Spleen (tissue), 13 donors: ENCODE results near the gene RAD23A. TPM values are rescaled to one million over a fixed set of nuclear protein-coding genes. Genes with fewer than 3 reads are reported as not detected.

Experiments
- DNase-seq: peaks from one replicate; pipeline ENCODE4 v3.0.0-alpha.2; 2020
- H3K27ac ChIP-seq, 8 donors: fragments of 200-600 bp; sonication (generic) in 7 of 8; 1 replicate in 4 of 8; 2 replicates in 4 of 8; pipeline versions ENCODE4 v1.5.0 to v1.8.0; 2016 to 2021; ENCODE audit warnings: inconsistent platforms in 4 of 8, mild to moderate bottlenecking in 4 of 8, moderate library complexity in 1 of 8
- H3K27me3 ChIP-seq, 7 donors: fragments of 200-600 bp; sonication (generic) in 6 of 7; replicated peaks in 1 of 7; 1 replicate in 4 of 7; 2 replicates in 3 of 7; pipeline versions ENCODE4 v1.5.0 to v1.8.0; 2016 to 2021; ENCODE audit warnings: inconsistent platforms in 3 of 7, mild to moderate bottlenecking in 1 of 7
- H3K36me3 ChIP-seq, 6 donors: fragments of 200-600 bp; sonication (generic) in 5 of 6; 1 replicate in 4 of 6; 2 replicates in 2 of 6; pipeline versions ENCODE4 v1.5.0 to v1.8.0; 2016 to 2021; ENCODE audit warnings: inconsistent platforms in 2 of 6
- H3K4me1 ChIP-seq, 6 donors: fragments of 200-600 bp; sonication (generic) in 5 of 6; 1 replicate in 3 of 6; 2 replicates in 3 of 6; pipeline versions ENCODE4 v1.5.0 to v1.8.0; 2016 to 2021; ENCODE audit warnings: inconsistent platforms in 3 of 6
- H3K4me3 ChIP-seq, 8 donors: fragments of 200-600 bp; sonication (generic) in 7 of 8; 1 replicate in 4 of 8; 2 replicates in 4 of 8; pipeline versions ENCODE4 v1.5.0 to v1.8.0; 2016 to 2021; ENCODE audit warnings: inconsistent platforms in 4 of 8, mild to moderate bottlenecking in 4 of 8, moderate library complexity in 2 of 8
- H3K9me3 ChIP-seq, 8 donors: fragments of 200-600 bp; sonication (generic) in 7 of 8; 1 replicate in 4 of 8; 2 replicates in 4 of 8; pipeline versions ENCODE4 v1.5.0 to v1.8.0; 2016 to 2021; ENCODE audit warnings: inconsistent platforms in 4 of 8
- POLR2A ChIP-seq, 3 donors: fragments of 450-650 bp; IDR thresholded peaks; one replicate each; pipeline ENCODE4 v1.5.1; 2017; ENCODE audit warnings: antibody characterized with exemption in 3 of 3, mild to moderate bottlenecking in 1 of 3
- POLR2AphosphoS5 ChIP-seq, 3 donors: sonication (generic); formaldehyde crosslinking; IDR thresholded peaks; one replicate each; pipeline ENCODE4 v1.5.1; 2017; ENCODE audit warnings: antibody characterized with exemption in 3 of 3
- WGBS, 5 donors: extraction: QIAGEN DNeasy Blood & Tissue Kit in 3 of 5; methylation state at CpG; one replicate each; pipeline versions ENCODE4 v1.1.5 to v1.1.7; 2013 to 2018; 5-methylcytosine and 5-hydroxymethylcytosine counted together
- intact Hi-C: fragments of 100-400 bp; cut with DNase I; formaldehyde crosslinking; loops from one replicate; pipeline ENCODE4 v1.15.0; 2023; ENCODE audit warnings: low total_unique reads
- long read RNA-seq, 2 donors: transcript quantifications; one replicate each; lab custom pipeline, GENCODE V29; 2026
- polyA plus RNA-seq, 3 donors: library from polyadenylated mRNA; stranded (reverse); fragments of 200-250 nt; gene quantifications; one replicate each; pipeline ENCODE4 v1.2.1, GENCODE V29; 2013
- total RNA-seq, 7 donors: library from RNA; depleted of rRNA in 3 of 7; stranded (reverse); fragments of >200 nt in 3 of 7; fragmentation: NEBNext Ultra II Directional in 4 of 7; extraction: Animal tissue kit (Norgen Biotek cat#: 25700) in 4 of 7; gene quantifications; one replicate each; pipeline versions ENCODE4 v1.1.0 to v1.2.1, GENCODE V29; 2016 to 2021
- TF ChIP-seq, protein P1 (sequence below), 11 experiments: fragments of 200-600 bp in 7 of 11; fragments of 450-650 bp in 4 of 11; sonication (generic) in 4 of 11; IDR thresholded peaks in 8 of 11; conservative IDR thresholded peaks in 3 of 11; 1 replicate in 7 of 11; 2 replicates in 4 of 11; pipeline versions ENCODE4 v1.4.0 to v1.8.0; 2016 to 2021; ENCODE audit warnings: antibody characterized with exemption in 11 of 11, inconsistent platforms in 4 of 11, mild to moderate bottlenecking in 1 of 11
- donor health status: healthy with polysubstance abuse.
- donor health status: DM: no; HTN: no; CAD: no; lungs with moderate emphysema.
- donor health status: DM: no; HTN: no; CAD: no.
- donor health status: Bipolar disorder and iron deficiency.
- donor health status: healthy.
- donor health status: DM: no; HTN: no; CAD: no.
- donor health status: DM: yes; HTN: yes; CAD: no.

Gene RAD23A
- total RNA-seq: 100 to 1,000 TPM in 1 of 7 donors, 10 to 100 TPM in 6; 80.4 to 109 (median 90.8) TPM
- 100 to 1,000 TPM in 2 of 3 donors, 10 to 100 TPM in 1; 88.6 to 134 (median 115) TPM for polyA plus RNA-seq
- long read RNA-seq, donor 1, transcript RAD23A-201 (9 exons, 1,736 nt): major isoform, 16 of 54 reads
- long read RNA-seq, donor 1, transcript RAD23A-203 (9 exons, 1,746 nt): major isoform, 16 of 54 reads
- long read RNA-seq, donor 1, transcript RAD23A-207 (2 exons, 545 nt): minor isoform, 15 of 54 reads
- long read RNA-seq, donor 1, partial matches to known transcripts: 7 of 54 reads
- long read RNA-seq, donor 1, other reads (novel, unspliced or antisense): 0 of 54 reads
- long read RNA-seq, donor 2, transcript RAD23A-203 (9 exons, 1,746 nt): major isoform, 22 of 68 reads
- long read RNA-seq, donor 2, transcript RAD23A-207 (2 exons, 545 nt): minor isoform, 13 of 68 reads
- long read RNA-seq, donor 2, transcript RAD23A-201 (9 exons, 1,736 nt): minor isoform, 18 of 68 reads
- long read RNA-seq, donor 2, partial matches to known transcripts: 15 of 68 reads
- long read RNA-seq, donor 2, other reads (novel, unspliced or antisense): 0 of 68 reads

DNA sequence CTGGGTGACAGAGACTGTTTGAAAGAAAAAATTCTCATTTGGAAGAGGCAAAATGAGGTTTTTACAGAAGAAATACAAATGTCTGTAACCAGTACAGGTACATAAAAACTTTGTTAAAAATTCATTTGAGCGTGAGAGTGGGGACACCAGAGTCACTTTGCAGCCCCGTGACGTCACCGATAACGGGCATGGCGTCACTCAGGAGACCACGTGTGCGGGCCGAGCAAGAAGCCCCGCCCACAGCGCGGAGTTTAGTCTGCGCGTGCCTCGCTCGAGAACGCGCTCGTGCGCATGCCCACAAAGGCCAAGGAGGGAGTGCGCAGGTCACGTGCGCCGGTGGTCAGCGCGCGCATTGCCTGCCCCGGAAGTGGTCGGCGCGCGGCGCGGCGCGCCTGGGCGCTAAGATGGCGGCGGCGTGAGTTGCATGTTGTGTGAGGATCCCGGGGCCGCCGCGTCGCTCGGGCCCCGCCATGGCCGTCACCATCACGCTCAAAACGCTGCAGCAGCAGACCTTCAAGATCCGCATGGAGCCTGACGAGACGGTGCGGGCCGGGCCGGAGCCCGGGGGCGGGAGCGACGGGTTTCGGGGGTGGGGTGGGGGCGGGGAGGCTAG is at the start of gene RAD23A:
RAD23A (plus strand) TSS at position 384 of the 613 bp plus-strand sequence; CDS start at position 471, 87 bp downstream.
- no peaks in the 10 kb centered on the region for H3K27me3 ChIP-seq
- TF ChIP-seq, protein P1, sequence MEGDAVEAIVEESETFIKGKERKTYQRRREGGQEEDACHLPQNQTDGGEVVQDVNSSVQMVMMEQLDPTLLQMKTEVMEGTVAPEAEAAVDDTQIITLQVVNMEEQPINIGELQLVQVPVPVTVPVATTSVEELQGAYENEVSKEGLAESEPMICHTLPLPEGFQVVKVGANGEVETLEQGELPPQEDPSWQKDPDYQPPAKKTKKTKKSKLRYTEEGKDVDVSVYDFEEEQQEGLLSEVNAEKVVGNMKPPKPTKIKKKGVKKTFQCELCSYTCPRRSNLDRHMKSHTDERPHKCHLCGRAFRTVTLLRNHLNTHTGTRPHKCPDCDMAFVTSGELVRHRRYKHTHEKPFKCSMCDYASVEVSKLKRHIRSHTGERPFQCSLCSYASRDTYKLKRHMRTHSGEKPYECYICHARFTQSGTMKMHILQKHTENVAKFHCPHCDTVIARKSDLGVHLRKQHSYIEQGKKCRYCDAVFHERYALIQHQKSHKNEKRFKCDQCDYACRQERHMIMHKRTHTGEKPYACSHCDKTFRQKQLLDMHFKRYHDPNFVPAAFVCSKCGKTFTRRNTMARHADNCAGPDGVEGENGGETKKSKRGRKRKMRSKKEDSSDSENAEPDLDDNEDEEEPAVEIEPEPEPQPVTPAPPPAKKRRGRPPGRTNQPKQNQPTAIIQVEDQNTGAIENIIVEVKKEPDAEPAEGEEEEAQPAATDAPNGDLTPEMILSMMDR (IDR thresholded peaks at IDR 0.05 in 8 of 11, conservative IDR thresholded peaks at IDR 0.05 in 3 of 11): peak in 6 of 11 experiments; percentile 8 to 37 (median 16)
- TF ChIP-seq POLR2AphosphoS5 (IDR thresholded peaks at IDR 0.05): peak; percentile 98 to 99 (median 99)
- peak; percentile 67 to 79 (median 70) for TF ChIP-seq POLR2A (IDR thresholded peaks at IDR 0.05)
- H3K27ac ChIP-seq: peak within 1 kb of the TSS; percentile 87 to 98 (median 94)
- intact Hi-C loops: no loop called here
- H3K9me3 ChIP-seq: no peaks in the 10 kb centered on the region
- H3K36me3 ChIP-seq: peaks cover 10 to 79% (median 76%) of the 10 kb centered on the region in 6 donors
- H3K4me1 ChIP-seq: peaks cover 26 to 94% (median 78%) of the 10 kb centered on the region in 6 donors
- peak within 1 kb of the TSS; percentile 77 to 99 (median 90) for H3K4me3 ChIP-seq
- WGBS, 5 donors: 0 to 2% (median 0%) methylated on average over 15 to 62 of the region's 62 CpGs
- DNase-seq: peak; percentile 98

DNA sequence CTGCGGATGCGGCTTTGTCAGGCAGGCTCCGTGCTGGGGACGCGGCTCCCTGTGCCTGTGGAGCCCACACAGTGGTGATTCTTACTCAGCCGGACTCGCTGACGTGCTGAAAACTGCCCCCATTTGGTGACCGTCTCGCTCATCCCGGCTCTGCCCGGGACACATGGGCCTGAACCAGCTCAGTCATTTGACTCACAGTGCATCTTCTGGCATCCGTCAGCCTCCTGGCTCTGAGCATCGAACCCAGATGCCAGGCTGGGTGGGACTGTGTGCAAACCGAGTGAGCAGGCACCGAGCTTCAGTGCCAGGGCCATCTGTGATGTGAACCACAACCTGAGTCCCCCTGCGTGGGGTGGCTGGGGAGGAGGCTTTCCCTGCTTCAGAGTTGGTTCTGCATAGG is 49.2 kb upstream of the RAD23A start:
- Histone ChIP-seq H3K36me3 (peaks cover 0 to 84% (median 42%) of the 10 kb centered on the region in 6 donors), H3K27me3 (no peaks in the 10 kb centered on the region), H3K4me1 (peaks cover 9 to 22% (median 12%) of the 10 kb centered on the region in 6 donors), H3K27ac (no peak overlapping the region), H3K4me3 (no peak overlapping the region), H3K9me3 (no peaks in the 10 kb centered on the region)
- DNase-seq: no peak
- intact Hi-C loops: no loop called here
- TF ChIP-seq POLR2AphosphoS5 (IDR thresholded peaks at IDR 0.05): peak in 1 of 3 donors; percentile 25
- TF ChIP-seq, protein P1 (IDR thresholded peaks at IDR 0.05 in 8 of 11, conservative IDR thresholded peaks at IDR 0.05 in 3 of 11): no peak
- 95 to 99% (median 97%) methylated on average over 10 to 17 of the region's 17 CpGs for WGBS, 5 donors

DNA sequence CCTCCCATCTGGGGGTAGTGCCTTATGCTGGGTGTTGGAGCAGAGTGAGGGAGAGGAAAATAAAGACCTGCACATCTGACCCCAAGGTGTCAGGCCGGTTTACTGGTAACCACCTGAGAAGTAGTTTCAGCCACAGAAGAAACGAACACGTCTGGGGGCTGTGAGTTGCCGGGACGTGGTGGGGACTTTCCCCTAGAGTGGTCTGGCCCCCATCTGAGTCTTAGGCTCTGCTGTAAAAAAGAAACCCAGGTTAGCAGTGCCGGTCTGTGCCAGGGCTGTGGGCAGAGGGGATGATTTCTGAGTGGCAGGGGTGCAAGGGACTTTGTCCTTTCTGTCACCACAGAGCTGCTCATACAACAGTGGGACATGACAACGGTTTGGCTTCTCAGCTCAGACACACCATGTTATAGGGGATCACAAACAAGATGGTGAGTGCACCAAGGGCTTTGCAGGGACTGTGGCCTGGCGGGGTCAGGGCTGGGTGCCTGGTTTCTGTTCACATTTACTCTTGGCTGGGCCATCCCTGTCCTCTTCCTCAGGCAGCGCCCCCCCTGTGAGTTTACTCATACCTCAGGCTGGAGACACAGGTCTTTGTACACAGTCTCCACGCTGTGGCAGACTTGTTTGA is 45.7 kb upstream of the RAD23A start:
- Histone ChIP-seq H3K9me3 (no peaks in the 10 kb centered on the region), H3K4me1 (no peaks in the 10 kb centered on the region), H3K4me3 (no peak overlapping the region), H3K27me3 (no peaks in the 10 kb centered on the region), H3K27ac (peak overlapping the region in 1 of 8 donors; percentile 33), H3K36me3 (peaks cover 0 to 61% (median 31%) of the 10 kb centered on the region in 6 donors)
- DNase-seq: no peak
- intact Hi-C loops: no loop called here
- WGBS, 5 donors: 57 to 79% (median 74%) methylated on average over 10 of the region's 10 CpGs
- TF ChIP-seq POLR2A (IDR thresholded peaks at IDR 0.05) (no peak), POLR2AphosphoS5 (IDR thresholded peaks at IDR 0.05) (no peak)
- TF ChIP-seq, protein P1 (IDR thresholded peaks at IDR 0.05 in 8 of 11, conservative IDR thresholded peaks at IDR 0.05 in 3 of 11): no peak
